HL-60 (cell line): ENCODE results near the gene ZMYM1.
A peak's percentile ranks its signal among the peaks of the same experiment; 100 is the strongest.

Experiments used
- DNase-seq, 2 experiments: peaks; one replicate each; pipeline ENCODE4 v3.0.0-alpha.2; 2010 to 2020; ENCODE audit warnings: low read depth in 1 of 2, low spot score in 1 of 2
- H3K27ac ChIP-seq: fragments of 250-450 bp; sonication (Bioruptor Pico); replicated peaks from 2 replicates; pipeline ENCODE4 v1.5.1; 2020; ENCODE audit warnings: mild to moderate bottlenecking, moderate library complexity
- H3K27me3 ChIP-seq: fragments of 250-450 bp; sonication (Bioruptor Pico); 2 replicates; pipeline ENCODE4 v1.5.1; 2021; ENCODE audit warnings: mild to moderate bottlenecking, moderate library complexity; ENCODE audit not compliant: insufficient read depth, poor library complexity, severe bottlenecking
- H3K4me3 ChIP-seq: replicated peaks from 2 replicates; pipeline ENCODE4 v1.5.1; 2011; ENCODE audit warnings: mild to moderate bottlenecking, control low read depth, low read length; ENCODE audit not compliant: insufficient read depth
- CTCF ChIP-seq: IDR thresholded peaks from one replicate; pipeline ENCODE4 v1.5.1; 2011; ENCODE audit warnings: low read length, control low read depth, inconsistent platforms; ENCODE audit not compliant: insufficient read depth
- GABPA ChIP-seq: IDR thresholded peaks from 2 replicates; pipeline ENCODE4 v1.6.1; 2012; ENCODE audit warnings: low read depth
- POLR2AphosphoS5 ChIP-seq: IDR thresholded peaks from 2 replicates; pipeline ENCODE4 v1.6.1; 2012; ENCODE audit warnings: low read depth
- REST ChIP-seq: IDR thresholded peaks from 2 replicates; pipeline ENCODE4 v1.6.1; 2012; ENCODE audit warnings: low read depth; ENCODE audit not compliant: insufficient replicate concordance
- SPI1 ChIP-seq: IDR thresholded peaks from 2 replicates; pipeline ENCODE4 v1.6.1; 2012; ENCODE audit warnings: low read depth, mild to moderate bottlenecking, borderline replicate concordance
- long read RNA-seq: library from polyadenylated mRNA; unstranded; transcript quantifications from one replicate; pipeline ENCODE4 v2.0.0, GENCODE V29; 2020

The ZMYM1 gene
- long read RNA-seq, full-length matches to known transcripts: 51 of 83 reads
- long read RNA-seq, partial matches to known transcripts: 2 of 83 reads
- long read RNA-seq, other reads (novel, unspliced or antisense): 30 of 83 reads

GRCh38 chr1:35079003-35079930 is at the start of gene ZMYM1:
TSS of gene ZMYM1 (plus strand) at chr1:35079385. CDS start at chr1:35093988, 14,603 bp downstream.
- H3K27ac ChIP-seq: peak within 1 kb of the TSS; percentile 67
- peak within 1 kb of the TSS; percentile 87 for H3K4me3 ChIP-seq
- H3K27me3 ChIP-seq: no peaks in the 10 kb centered on the region
- peak; percentile 38 to 73 for DNase-seq
- peak; percentile 69 for TF ChIP-seq POLR2AphosphoS5
- no peak for TF ChIP-seq CTCF
- no peak for TF ChIP-seq SPI1
- TF ChIP-seq REST: no peak
- TF ChIP-seq GABPA: no peak

GRCh38 chr1:35029761-35030160 is 49.4 kb upstream of the ZMYM1 start:
- Histone ChIP-seq H3K27ac (peak overlapping the region; percentile 82; the same call in 1 of the 2 replicates), H3K27me3 (no peaks in the 10 kb centered on the region), H3K4me3 (peak overlapping the region; percentile 70)
- no peak for DNase-seq
- TF ChIP-seq CTCF: no peak
- no peak for TF ChIP-seq POLR2AphosphoS5
- no peak for TF ChIP-seq GABPA
- TF ChIP-seq REST: no peak
- no peak for TF ChIP-seq SPI1

GRCh38 chr1:35030338-35030737 is 48.8 kb upstream of the ZMYM1 start:
- TF ChIP-seq REST: no peak
- TF ChIP-seq SPI1: no peak
- no peak for TF ChIP-seq CTCF
- TF ChIP-seq POLR2AphosphoS5: no peak
- no peak for TF ChIP-seq GABPA
- Histone ChIP-seq H3K4me3 (peak overlapping the region; percentile 70), H3K27ac (peak overlapping the region; percentile 82), H3K27me3 (no peaks in the 10 kb centered on the region)
- no peak for DNase-seq
